ENCODE results near the gene IL34. TPM values are rescaled to one million over a fixed set of nuclear protein-coding genes. Genes with fewer than 3 reads are reported as not detected.

The IL34 gene
- total RNA-seq, 1 donor from 2014 or later, result not detected

- Histone ChIP-seq H3K4me3 (no peak overlapping the region), H3K4me1 (no peaks in the 10 kb centered on the region), H3K27me3 (no peaks in the 10 kb centered on the region), H4K20me1 (ENCODE audit: low read depth) (no peaks in the 10 kb centered on the region), H3F3A (ENCODE audit: low read depth) (no peaks in the 10 kb centered on the region), H3K9me3 (ENCODE audit: low read depth) (no peaks in the 10 kb centered on the region), H3K27ac (no peak overlapping the region), H3K9ac (no peak overlapping the region), H3K36me3 (no peaks in the 10 kb centered on the region), H3K4me2 (no peak overlapping the region), H2AFZ (replicated peaks) (no peak overlapping the region), H3K79me2 (ENCODE audit: low read depth) (no peaks in the 10 kb centered on the region)
- Mint-ChIP-seq H3K4me1 (no peaks in the 10 kb centered on the region), H3K27ac (no peak overlapping the region), H3K9me3 (no peaks in the 10 kb centered on the region), H3K27me3 (ENCODE audit: insufficient read depth, low read depth) (peaks cover 13% of the 10 kb centered on the region), H3K4me3 (no peak overlapping the region), H3K36me3 (no peaks in the 10 kb centered on the region)
- no peak for DNase-seq (ENCODE audit: low spot score)
- TF ChIP-seq, protein P1, sequence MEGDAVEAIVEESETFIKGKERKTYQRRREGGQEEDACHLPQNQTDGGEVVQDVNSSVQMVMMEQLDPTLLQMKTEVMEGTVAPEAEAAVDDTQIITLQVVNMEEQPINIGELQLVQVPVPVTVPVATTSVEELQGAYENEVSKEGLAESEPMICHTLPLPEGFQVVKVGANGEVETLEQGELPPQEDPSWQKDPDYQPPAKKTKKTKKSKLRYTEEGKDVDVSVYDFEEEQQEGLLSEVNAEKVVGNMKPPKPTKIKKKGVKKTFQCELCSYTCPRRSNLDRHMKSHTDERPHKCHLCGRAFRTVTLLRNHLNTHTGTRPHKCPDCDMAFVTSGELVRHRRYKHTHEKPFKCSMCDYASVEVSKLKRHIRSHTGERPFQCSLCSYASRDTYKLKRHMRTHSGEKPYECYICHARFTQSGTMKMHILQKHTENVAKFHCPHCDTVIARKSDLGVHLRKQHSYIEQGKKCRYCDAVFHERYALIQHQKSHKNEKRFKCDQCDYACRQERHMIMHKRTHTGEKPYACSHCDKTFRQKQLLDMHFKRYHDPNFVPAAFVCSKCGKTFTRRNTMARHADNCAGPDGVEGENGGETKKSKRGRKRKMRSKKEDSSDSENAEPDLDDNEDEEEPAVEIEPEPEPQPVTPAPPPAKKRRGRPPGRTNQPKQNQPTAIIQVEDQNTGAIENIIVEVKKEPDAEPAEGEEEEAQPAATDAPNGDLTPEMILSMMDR (IDR thresholded peaks at IDR 0.05), result no peak
- TF ChIP-seq EZH2phosphoT487 (IDR thresholded peaks at IDR 0.05) (no peak), EZH2 (IDR thresholded peaks at IDR 0.05) (no peak)
Measured at GRCh38 chr16:70659953-70660671, 13.8 kb downstream of the IL34 start.

DNA sequence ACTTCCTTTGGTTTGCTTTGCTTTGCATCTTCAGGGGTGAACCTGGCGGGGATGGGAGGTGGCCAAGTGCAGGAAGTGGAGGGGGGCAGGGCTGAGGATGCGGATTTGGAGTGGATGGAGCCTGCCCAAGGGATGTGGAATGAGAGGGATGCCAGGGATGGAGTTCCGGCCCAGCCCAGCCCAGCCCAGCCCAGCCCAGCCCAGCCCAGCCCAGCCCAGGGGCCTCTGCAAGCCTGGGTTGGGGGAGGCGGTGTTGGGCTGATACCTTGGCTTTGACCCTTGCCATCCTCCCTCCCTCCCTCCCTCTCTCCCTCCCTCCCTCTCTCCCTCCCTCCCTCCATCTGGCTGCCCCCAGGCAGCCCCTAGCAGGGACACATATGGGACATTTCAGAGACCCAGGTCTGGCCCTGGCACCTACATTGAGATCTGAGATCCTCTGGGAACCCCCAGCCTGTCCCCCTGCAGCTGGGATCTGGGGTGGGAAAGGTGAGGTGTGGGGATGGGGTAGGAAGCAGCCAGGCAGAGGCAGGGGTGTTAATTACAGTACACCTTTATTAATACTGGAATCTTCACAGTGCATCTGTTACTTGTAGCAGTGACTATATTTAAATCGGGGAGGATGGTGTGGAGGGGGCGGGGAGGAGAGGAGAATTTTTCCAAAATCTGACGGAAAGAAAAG is 14.5 kb downstream of the IL34 start:
- DNase-seq (ENCODE audit: low spot score), result no peak
- no peak overlapping the region for H3K27ac ChIP-seq

GRCh38 chr16:70661534-70661917 is 15.2 kb downstream of the IL34 start:
- Histone ChIP-seq H3K79me2 (ENCODE audit: low read depth) (no peaks in the 10 kb centered on the region), H3K4me2 (no peak overlapping the region), H4K20me1 (ENCODE audit: low read depth) (no peaks in the 10 kb centered on the region), H3K4me3 (no peak overlapping the region), H3K9me3 (ENCODE audit: low read depth) (no peaks in the 10 kb centered on the region), H3K4me1 (no peaks in the 10 kb centered on the region), H3K27me3 (no peaks in the 10 kb centered on the region), H3F3A (ENCODE audit: low read depth) (no peaks in the 10 kb centered on the region), H2AFZ (replicated peaks) (no peak overlapping the region), H3K9ac (no peak overlapping the region), H3K27ac (no peak overlapping the region), H3K36me3 (no peaks in the 10 kb centered on the region)
- Mint-ChIP-seq H3K27ac (no peak overlapping the region), H3K36me3 (peaks cover 9% of the 10 kb centered on the region), H3K27me3 (ENCODE audit: insufficient read depth, low read depth) (peaks cover 13% of the 10 kb centered on the region), H3K9me3 (no peaks in the 10 kb centered on the region), H3K4me3 (no peak overlapping the region), H3K4me1 (no peaks in the 10 kb centered on the region)
- no peak for DNase-seq (ENCODE audit: low spot score)
- no peak for TF ChIP-seq EZH2 (IDR thresholded peaks at IDR 0.05)
- TF ChIP-seq, protein P1 (IDR thresholded peaks at IDR 0.05), result no peak
- no peak for TF ChIP-seq EZH2phosphoT487 (IDR thresholded peaks at IDR 0.05)

More for the DNA sequence above, 14.5 kb downstream of the IL34 start:
- Mint-ChIP-seq H3K27ac (no peak overlapping the region), H3K36me3 (peaks cover 3% of the 10 kb centered on the region), H3K9me3 (no peaks in the 10 kb centered on the region), H3K4me3 (no peak overlapping the region), H3K27me3 (ENCODE audit: insufficient read depth, low read depth) (peaks cover 13% of the 10 kb centered on the region), H3K4me1 (no peaks in the 10 kb centered on the region)
- Histone ChIP-seq H4K20me1 (ENCODE audit: low read depth) (no peaks in the 10 kb centered on the region), H3K9ac (no peak overlapping the region), H3K36me3 (no peaks in the 10 kb centered on the region), H3K79me2 (ENCODE audit: low read depth) (no peaks in the 10 kb centered on the region), H2AFZ (replicated peaks) (no peak overlapping the region), H3K4me2 (no peak overlapping the region), H3K4me1 (no peaks in the 10 kb centered on the region), H3K27me3 (no peaks in the 10 kb centered on the region), H3K9me3 (ENCODE audit: low read depth) (no peaks in the 10 kb centered on the region), H3F3A (ENCODE audit: low read depth) (no peaks in the 10 kb centered on the region), H3K4me3 (no peak overlapping the region)
- TF ChIP-seq EZH2 (IDR thresholded peaks at IDR 0.05), result no peak
- no peak for TF ChIP-seq EZH2phosphoT487 (IDR thresholded peaks at IDR 0.05)
- TF ChIP-seq, protein P1 (IDR thresholded peaks at IDR 0.05), result no peak

All from neural progenitor cell (in vitro differentiated cells).